HG03045 (cell line): ENCODE data around the gene UBE2G2.

ENCODE experiments used
- ATAC-seq: cut with Tn5 transposase; IDR thresholded peaks from one replicate; pipeline ENCODE4 v1.9.1; 2021; ENCODE audit warnings: mild to moderate bottlenecking, moderate library complexity; ENCODE audit not compliant: unreplicated experiment

Gene UBE2G2

GRCh38 chr21:44792702-44793591 lies 8.7 kb downstream of the UBE2G2 start:
- ATAC-seq = no peak

GRCh38 chr21:44791993-44792392 lies 9.6 kb downstream of the UBE2G2 start:
- ATAC-seq = no peak

GRCh38 chr21:44791246-44791645 lies 10.4 kb downstream of the UBE2G2 start:
- no peak for ATAC-seq

GRCh38 chr21:44790368-44790767 lies 11.3 kb downstream of the UBE2G2 start:
- ATAC-seq = no peak

- ATAC-seq = no peak
Measured at GRCh38 chr21:44789880-44790279, 11.7 kb downstream of the UBE2G2 start.

- ATAC-seq = no peak
Measured at GRCh38 chr21:44785620-44786335, 15.8 kb downstream of the UBE2G2 start.

- no peak for ATAC-seq
Measured at GRCh38 chr21:44784810-44785209, 16.8 kb downstream of the UBE2G2 start.

GRCh38 chr21:44783020-44783696 lies 18.5 kb downstream of the UBE2G2 start:
- no peak for ATAC-seq

GRCh38 chr21:44780767-44781459 lies 20.7 kb downstream of the UBE2G2 start:
- no peak for ATAC-seq

- ATAC-seq = no peak
Measured at GRCh38 chr21:44780137-44780502, 21.5 kb downstream of the UBE2G2 start.

GRCh38 chr21:44779417-44780136 lies 22.0 kb downstream of the UBE2G2 start:
- ATAC-seq = no peak

GRCh38 chr21:44778983-44779382 lies 22.6 kb downstream of the UBE2G2 start:
- no peak for ATAC-seq

- ATAC-seq = no peak
Measured at GRCh38 chr21:44778499-44778911, 23.1 kb downstream of the UBE2G2 start.

- ATAC-seq = no peak
Measured at GRCh38 chr21:44778094-44778493, 23.5 kb downstream of the UBE2G2 start.

GRCh38 chr21:44774972-44775371 lies 26.6 kb downstream of the UBE2G2 start:
- no peak for ATAC-seq

- ATAC-seq = no peak
Measured at GRCh38 chr21:44773291-44773932, 28.2 kb downstream of the UBE2G2 start.

- no peak for ATAC-seq
Measured at GRCh38 chr21:44771896-44772525, 29.6 kb downstream of the UBE2G2 start.

GRCh38 chr21:44767834-44768831 lies 33.5 kb downstream of the UBE2G2 start:
- ATAC-seq = no peak
